Tibial nerve (tissue), 4 donors: ENCODE measurements around the gene ELK3. TPM values are rescaled to one million over a fixed set of nuclear protein-coding genes. Genes with fewer than 3 reads are reported as not detected.
A peak's percentile ranks its signal among the peaks of the same experiment; 100 is the strongest.

Source experiments
- DNase-seq, 2 donors: peaks; one replicate each; pipeline ENCODE4 v3.0.0-alpha.2; 2019; ENCODE audit warnings: low spot score in 2 of 2
- H3K27ac ChIP-seq, 4 donors: fragments of 200-600 bp; sonication (generic) in 3 of 4; one replicate each; pipeline ENCODE4 v1.5.1; 2017 to 2019; ENCODE audit warnings: mild to moderate bottlenecking in 1 of 4
- H3K27me3 ChIP-seq, 2 donors: fragments of 200-600 bp; sonication (generic) in 1 of 2; one replicate each; pipeline versions ENCODE4 v1.5.1 to v1.6.0; 2017 to 2019
- H3K36me3 ChIP-seq, 3 donors: fragments of 200-600 bp; sonication (generic); one replicate each; pipeline ENCODE4 v1.5.1; 2018 to 2019
- H3K4me1 ChIP-seq, 4 donors: fragments of 200-600 bp; sonication (generic) in 3 of 4; one replicate each; pipeline ENCODE4 v1.5.1; 2017 to 2019
- H3K4me3 ChIP-seq, 4 donors: fragments of 200-600 bp; sonication (generic) in 3 of 4; one replicate each; pipeline ENCODE4 v1.5.1; 2017 to 2019; ENCODE audit warnings: mild to moderate bottlenecking in 1 of 4, moderate library complexity in 1 of 4
- H3K9me3 ChIP-seq, 4 donors: fragments of 200-600 bp; sonication (generic) in 3 of 4; one replicate each; pipeline ENCODE4 v1.5.1; 2017 to 2019
- EP300 ChIP-seq, 2 donors: sonication (generic); formaldehyde crosslinking; IDR thresholded peaks; one replicate each; pipeline ENCODE4 v1.6.1; 2017; ENCODE audit warnings: antibody characterized with exemption in 2 of 2, mild to moderate bottlenecking in 1 of 2
- POLR2A ChIP-seq, 2 donors: fragments of 450-650 bp; IDR thresholded peaks; one replicate each; pipeline ENCODE4 v1.6.1; 2017; ENCODE audit warnings: antibody characterized with exemption in 2 of 2, mild to moderate bottlenecking in 2 of 2, moderate library complexity in 2 of 2
- WGBS, 2 donors: methylation state at CpG; one replicate each; pipeline ENCODE4 v1.1.5; 2018; 5-methylcytosine and 5-hydroxymethylcytosine counted together
- total RNA-seq, 4 donors: library from RNA; depleted of rRNA; stranded (reverse); fragments of >200 nt; gene quantifications; one replicate each; pipeline ENCODE4 v1.1.0, GENCODE V29; 2016
- TF ChIP-seq, protein P1 (sequence below), 5 experiments: fragments of 200-600 bp in 3 of 5; fragments of 450-650 bp in 2 of 5; sonication (generic) in 3 of 5; IDR thresholded peaks; one replicate each; pipeline ENCODE4 v1.5.1; 2016 to 2019; ENCODE audit warnings: antibody characterized with exemption in 5 of 5, mild to moderate bottlenecking in 3 of 5, moderate library complexity in 2 of 5

ELK3 gene
- total RNA-seq, 4 donors from 2014 or later, result 9.4 to 28.6 (median 17.7) TPM

GRCh38 chr12:96164951-96165811 is 29.0 kb upstream of the ELK3 start:
- WGBS, 2 donors, result 70 to 80% methylated on average over 14 of the region's 14 CpGs
- no peak for DNase-seq
- no peaks in the 10 kb centered on the region for H3K4me1 ChIP-seq
- H3K9me3 ChIP-seq, result no peaks in the 10 kb centered on the region
- H3K27me3 ChIP-seq, result no peaks in the 10 kb centered on the region
- H3K4me3 ChIP-seq, result no peak overlapping the region
- H3K36me3 ChIP-seq, result no peaks in the 10 kb centered on the region
- peak overlapping the region in 1 of 4 donors; percentile 36 for H3K27ac ChIP-seq
- no peak for TF ChIP-seq POLR2A (IDR thresholded peaks at IDR 0.05)
- TF ChIP-seq EP300 (IDR thresholded peaks at IDR 0.05), result no peak
- TF ChIP-seq, protein P1, sequence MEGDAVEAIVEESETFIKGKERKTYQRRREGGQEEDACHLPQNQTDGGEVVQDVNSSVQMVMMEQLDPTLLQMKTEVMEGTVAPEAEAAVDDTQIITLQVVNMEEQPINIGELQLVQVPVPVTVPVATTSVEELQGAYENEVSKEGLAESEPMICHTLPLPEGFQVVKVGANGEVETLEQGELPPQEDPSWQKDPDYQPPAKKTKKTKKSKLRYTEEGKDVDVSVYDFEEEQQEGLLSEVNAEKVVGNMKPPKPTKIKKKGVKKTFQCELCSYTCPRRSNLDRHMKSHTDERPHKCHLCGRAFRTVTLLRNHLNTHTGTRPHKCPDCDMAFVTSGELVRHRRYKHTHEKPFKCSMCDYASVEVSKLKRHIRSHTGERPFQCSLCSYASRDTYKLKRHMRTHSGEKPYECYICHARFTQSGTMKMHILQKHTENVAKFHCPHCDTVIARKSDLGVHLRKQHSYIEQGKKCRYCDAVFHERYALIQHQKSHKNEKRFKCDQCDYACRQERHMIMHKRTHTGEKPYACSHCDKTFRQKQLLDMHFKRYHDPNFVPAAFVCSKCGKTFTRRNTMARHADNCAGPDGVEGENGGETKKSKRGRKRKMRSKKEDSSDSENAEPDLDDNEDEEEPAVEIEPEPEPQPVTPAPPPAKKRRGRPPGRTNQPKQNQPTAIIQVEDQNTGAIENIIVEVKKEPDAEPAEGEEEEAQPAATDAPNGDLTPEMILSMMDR (IDR thresholded peaks at IDR 0.05), result no peak

GRCh38 chr12:96166765-96167164 is 27.4 kb upstream of the ELK3 start:
- Histone ChIP-seq H3K4me3 (no peak overlapping the region), H3K9me3 (no peaks in the 10 kb centered on the region), H3K27me3 (no peaks in the 10 kb centered on the region), H3K27ac (no peak overlapping the region), H3K36me3 (no peaks in the 10 kb centered on the region), H3K4me1 (no peaks in the 10 kb centered on the region)
- WGBS, 2 donors, result 65 to 67% methylated on average over 2 of the region's 2 CpGs
- DNase-seq, result no peak
- no peak for TF ChIP-seq EP300 (IDR thresholded peaks at IDR 0.05)
- TF ChIP-seq POLR2A (IDR thresholded peaks at IDR 0.05), result no peak
- TF ChIP-seq, protein P1 (IDR thresholded peaks at IDR 0.05), result no peak

GRCh38 chr12:96167492-96167891 is 26.7 kb upstream of the ELK3 start:
- DNase-seq, result no peak
- Histone ChIP-seq H3K4me1 (no peaks in the 10 kb centered on the region), H3K27ac (no peak overlapping the region), H3K9me3 (no peaks in the 10 kb centered on the region), H3K36me3 (no peaks in the 10 kb centered on the region), H3K27me3 (no peaks in the 10 kb centered on the region), H3K4me3 (no peak overlapping the region)
- TF ChIP-seq, protein P1 (IDR thresholded peaks at IDR 0.05), result no peak
- no peak for TF ChIP-seq EP300 (IDR thresholded peaks at IDR 0.05)
- no peak for TF ChIP-seq POLR2A (IDR thresholded peaks at IDR 0.05)
- WGBS, 2 donors, result 94 to 100% methylated on average over 1 of the region's 1 CpG

- no peak for DNase-seq
- Histone ChIP-seq H3K9me3 (peaks cover 0 to under 1% (median 0%) of the 10 kb centered on the region in 4 donors), H3K4me3 (no peak overlapping the region), H3K27ac (no peak overlapping the region), H3K36me3 (no peaks in the 10 kb centered on the region), H3K27me3 (no peaks in the 10 kb centered on the region), H3K4me1 (no peaks in the 10 kb centered on the region)
- TF ChIP-seq, protein P1 (IDR thresholded peaks at IDR 0.05), result no peak
- TF ChIP-seq POLR2A (IDR thresholded peaks at IDR 0.05), result no peak
- no peak for TF ChIP-seq EP300 (IDR thresholded peaks at IDR 0.05)
- WGBS, 2 donors, result 67 to 71% methylated on average over 9 of the region's 9 CpGs
Measured at GRCh38 chr12:96170328-96170727, 23.8 kb upstream of the ELK3 start.

DNA sequence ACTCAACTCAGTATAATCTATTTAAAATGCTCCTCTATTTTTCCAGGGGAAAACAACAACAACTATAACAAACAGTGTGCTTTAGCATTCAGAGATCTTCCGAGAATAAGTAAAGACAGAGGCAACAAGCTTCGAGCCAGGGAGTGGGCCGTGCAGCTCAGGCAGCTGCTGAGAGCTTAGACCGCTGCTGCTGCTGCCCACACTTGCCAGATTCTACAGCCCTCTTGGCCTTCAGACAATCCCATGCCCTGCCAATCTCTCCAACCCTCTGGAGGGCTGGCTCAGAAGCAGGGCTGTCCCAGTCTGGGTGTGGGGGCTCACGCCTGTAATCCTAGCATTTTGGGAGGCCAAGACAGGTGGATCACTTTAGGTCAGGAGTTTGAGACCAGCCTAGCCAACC is 23.4 kb upstream of the ELK3 start:
- H3K27me3 ChIP-seq, result no peaks in the 10 kb centered on the region
- WGBS, 2 donors, result 80 to 84% methylated on average over 5 of the region's 5 CpGs
- TF ChIP-seq EP300 (IDR thresholded peaks at IDR 0.05), result no peak
- TF ChIP-seq, protein P1 (IDR thresholded peaks at IDR 0.05), result no peak
- TF ChIP-seq POLR2A (IDR thresholded peaks at IDR 0.05), result no peak
- peaks cover 0 to 5% (median 0%) of the 10 kb centered on the region in 4 donors for H3K9me3 ChIP-seq
- no peak overlapping the region for H3K4me3 ChIP-seq
- no peaks in the 10 kb centered on the region for H3K4me1 ChIP-seq
- DNase-seq, result no peak
- H3K27ac ChIP-seq, result no peak overlapping the region
- H3K36me3 ChIP-seq, result no peaks in the 10 kb centered on the region
